AML-193 (cell line): ENCODE measurements around the gene MERTK.
"Not testable (repeated sequence)": the region's sequence is repeated elsewhere in the genome, so short reads cannot be mapped to it uniquely, and the experiment has no call there.

ENCODE experiments used
- DNase-seq, 2 experiments: peaks; one replicate each; lab custom pipeline; 2025; lab: John Stamatoyannopoulos, UW

MERTK gene

GRCh38 chr2:112045446-112046014, 147.1 kb downstream of the MERTK start:
- DNase-seq: no peak

GRCh38 chr2:112046231-112046630, 147.8 kb downstream of the MERTK start:
- DNase-seq: no peak

GRCh38 chr2:112047537-112048235, 149.3 kb downstream of the MERTK start:
- DNase-seq: no peak

GRCh38 chr2:112048236-112048592, 149.8 kb downstream of the MERTK start:
- no peak for DNase-seq

- DNase-seq: peak; percentile 58 to 65
These were observed 150.5 kb downstream of the MERTK start for GRCh38 chr2:112048887-112049286.

- DNase-seq: no peak
These were observed 151.9 kb downstream of the MERTK start for GRCh38 chr2:112050316-112050715.

- peak; percentile 82 to 90 for DNase-seq
These were observed 155.8 kb downstream of the MERTK start for GRCh38 chr2:112053917-112054846.

GRCh38 chr2:112054847-112055729, 156.7 kb downstream of the MERTK start, which contains the start of gene TMEM87B:
Gene TMEM87B, plus strand, starts transcription at chr2:112055269. Its CDS starts 323 bp downstream, at chr2:112055592.
- peak; percentile 83 to 86 for DNase-seq

- peak; percentile 77 to 82 for DNase-seq
These were observed 157.6 kb downstream of the MERTK start for GRCh38 chr2:112055730-112056625.

GRCh38 chr2:112056626-112056987, 158.2 kb downstream of the MERTK start:
- no peak for DNase-seq

- DNase-seq: no peak
These were observed 161.3 kb downstream of the MERTK start for GRCh38 chr2:112059671-112060070.

- DNase-seq: no peak
These were observed 162.9 kb downstream of the MERTK start for GRCh38 chr2:112061299-112061698.

GRCh38 chr2:112061840-112062239, 163.4 kb downstream of the MERTK start:
- DNase-seq: no peak

GRCh38 chr2:112062894-112063293, 164.5 kb downstream of the MERTK start:
- DNase-seq: no peak

- DNase-seq: no peak
These were observed 167.1 kb downstream of the MERTK start for GRCh38 chr2:112065486-112065885.

- DNase-seq: no peak
These were observed 167.6 kb downstream of the MERTK start for GRCh38 chr2:112065966-112066365.

GRCh38 chr2:112069794-112070193, 171.4 kb downstream of the MERTK start:
- not testable (repeated sequence) for DNase-seq

- DNase-seq: no peak
These were observed 175.5 kb downstream of the MERTK start for GRCh38 chr2:112073875-112074274.

- DNase-seq: no peak
These were observed 176.1 kb downstream of the MERTK start for GRCh38 chr2:112074506-112074905.

GRCh38 chr2:112075490-112076260, 177.3 kb downstream of the MERTK start:
- DNase-seq: peak in 1 of 2 experiments; percentile 6
